Middle frontal gyrus (tissue), 1 donor: ENCODE measurements around the gene FBLN1.

Experiments
- DNase-seq: peaks from one replicate; pipeline ENCODE4 v3.0.0-alpha.2; 2015; ENCODE audit warnings: low spot score; ENCODE audit errors: extremely low spot score

Gene FBLN1

GRCh38 chr22:45565973-45566372 is 63.3 kb downstream of the FBLN1 start:
- DNase-seq = no peak

GRCh38 chr22:45568213-45568612 is 65.5 kb downstream of the FBLN1 start:
- no peak for DNase-seq

GRCh38 chr22:45571089-45571488 is 68.4 kb downstream of the FBLN1 start:
- DNase-seq = no peak

- DNase-seq = no peak
These were observed 69.8 kb downstream of the FBLN1 start for GRCh38 chr22:45572444-45572843.

- no peak for DNase-seq
These were observed 71.5 kb downstream of the FBLN1 start for GRCh38 chr22:45574069-45574703.

GRCh38 chr22:45575173-45575572 is 72.5 kb downstream of the FBLN1 start:
- DNase-seq = no peak

- DNase-seq = no peak
These were observed 73.1 kb downstream of the FBLN1 start for GRCh38 chr22:45575607-45576272.

- no peak for DNase-seq
These were observed 73.6 kb downstream of the FBLN1 start for GRCh38 chr22:45576273-45576625.

GRCh38 chr22:45576730-45577464 is 74.2 kb downstream of the FBLN1 start:
- no peak for DNase-seq

GRCh38 chr22:45577746-45578523 is 75.3 kb downstream of the FBLN1 start:
- peak; percentile 11 for DNase-seq

GRCh38 chr22:45578524-45579147 is 76.0 kb downstream of the FBLN1 start:
- no peak for DNase-seq

- no peak for DNase-seq
These were observed 76.6 kb downstream of the FBLN1 start for GRCh38 chr22:45579306-45579705.

GRCh38 chr22:45579806-45580725 is 77.4 kb downstream of the FBLN1 start:
- no peak for DNase-seq

GRCh38 chr22:45580726-45581381 is 78.2 kb downstream of the FBLN1 start:
- no peak for DNase-seq

GRCh38 chr22:45581549-45582080 is 78.9 kb downstream of the FBLN1 start:
- no peak for DNase-seq

- DNase-seq = no peak
These were observed 79.7 kb downstream of the FBLN1 start for GRCh38 chr22:45582236-45582954.

GRCh38 chr22:45582955-45583320 is 80.3 kb downstream of the FBLN1 start:
- DNase-seq = no peak

GRCh38 chr22:45583504-45583903 is 80.8 kb downstream of the FBLN1 start:
- no peak for DNase-seq

- no peak for DNase-seq
These were observed 81.5 kb downstream of the FBLN1 start for GRCh38 chr22:45584121-45584570.
